Caco-2 (cell line): ENCODE measurements around the gene PHLPP1. TPM values are rescaled to one million over a fixed set of nuclear protein-coding genes. Genes with fewer than 3 reads are reported as not detected.

Experiments used
- BruUV-seq: library from RNA; stranded (reverse); fragments of 400-500 nt; replicated peaks from 2 replicates; lab custom pipeline; 2021; lab: Mats Ljungman, UMichigan
- CTCF ChIA-PET: fragments of 300-600 bp; sonication (Branson Sonifier 250); formaldehyde crosslinking; loops from one replicate; lab custom pipeline; 2022; ENCODE audit warnings: antibody characterized with exemption; lab: Charles Lee
- POLR2A ChIA-PET: fragments of 300-600 bp; sonication (Branson Sonifier 250); formaldehyde crosslinking; loops from one replicate; lab custom pipeline; 2022; ENCODE audit warnings: antibody characterized with exemption; lab: Charles Lee
- DNase-seq, 2 experiments: peaks; one replicate each; pipeline versions ENCODE4 v3.0.0 to v3.0.0-alpha.2; 2020 to 2022
- H3K27me3 ChIP-seq: replicated peaks from 2 replicates; pipeline ENCODE4 v1.6.0; 2011; ENCODE audit warnings: low read length; ENCODE audit not compliant: control insufficient read depth, insufficient read depth
- H3K36me3 ChIP-seq: 2 replicates; pipeline ENCODE4 v1.5.1; 2011; ENCODE audit warnings: low read length; ENCODE audit not compliant: control insufficient read depth, insufficient read depth
- H3K4me1 ChIP-seq: fragments of 250-450 bp; sonication (Bioruptor Pico); 2 replicates; pipeline ENCODE4 v1.5.1; 2020; ENCODE audit warnings: mild to moderate bottlenecking
- H3K4me3 ChIP-seq: 2 replicates; pipeline ENCODE4 v1.5.1; 2011; ENCODE audit warnings: low read depth, mild to moderate bottlenecking, control low read depth, low read length
- H3K9me3 ChIP-seq: fragments of 250-450 bp; sonication (Bioruptor Pico); 2 replicates; pipeline ENCODE4 v1.5.1; 2020; ENCODE audit warnings: mild to moderate bottlenecking, moderate library complexity
- H3K27ac Mint-ChIP-seq: one replicate; pipeline ENCODE4 v1.8.0; 2022; ENCODE audit warnings: mixed read lengths; ENCODE audit not compliant: unreplicated experiment
- H3K27me3 Mint-ChIP-seq: one replicate; pipeline ENCODE4 v1.8.0; 2022; ENCODE audit warnings: mixed read lengths; ENCODE audit not compliant: insufficient read depth, unreplicated experiment
- H3K36me3 Mint-ChIP-seq: one replicate; pipeline ENCODE4 v1.8.0; 2022; ENCODE audit warnings: mild to moderate bottlenecking, mixed read lengths; ENCODE audit not compliant: insufficient read depth, unreplicated experiment
- H3K4me1 Mint-ChIP-seq: one replicate; pipeline ENCODE4 v1.8.0; 2022; ENCODE audit warnings: low read depth, mixed read lengths; ENCODE audit not compliant: unreplicated experiment
- H3K4me3 Mint-ChIP-seq: one replicate; pipeline ENCODE4 v1.8.0; 2022; ENCODE audit warnings: mild to moderate bottlenecking, moderate library complexity, mixed read lengths; ENCODE audit not compliant: unreplicated experiment
- H3K9me3 Mint-ChIP-seq: one replicate; pipeline ENCODE4 v1.8.0; 2022; ENCODE audit warnings: mixed read lengths; ENCODE audit not compliant: unreplicated experiment
- intact Hi-C: fragments of 100-400 bp; cut with micrococcal nuclease; formaldehyde crosslinking; loops from one replicate; pipeline ENCODE4 v1.10.0; 2022; ENCODE audit not compliant: unreplicated experiment
- total RNA-seq: library from RNA; stranded (reverse); gene quantifications from 2 replicates; pipeline ENCODE4 v1.2.3, GENCODE V29; 2022
- TF ChIP-seq, protein P1 (sequence below), 2 experiments: fragments of 200-600 bp in 1 of 2; IDR thresholded peaks; 1 replicate in 1 of 2; 2 replicates in 1 of 2; pipeline versions ENCODE4 v1.5.1 to v1.8.0; 2011 to 2022; ENCODE audit warnings: antibody characterized with exemption in 1 of 2, control low read depth in 1 of 2, inconsistent platforms in 1 of 2, low read depth in 1 of 2, low read length in 1 of 2, mild to moderate bottlenecking in 1 of 2, moderate library complexity in 1 of 2; ENCODE audit not compliant: insufficient read depth in 1 of 2, severe bottlenecking in 1 of 2, unreplicated experiment in 1 of 2

PHLPP1 gene
- total RNA-seq, 1 experiment from 2014 or later: 20.1 TPM

DNA sequence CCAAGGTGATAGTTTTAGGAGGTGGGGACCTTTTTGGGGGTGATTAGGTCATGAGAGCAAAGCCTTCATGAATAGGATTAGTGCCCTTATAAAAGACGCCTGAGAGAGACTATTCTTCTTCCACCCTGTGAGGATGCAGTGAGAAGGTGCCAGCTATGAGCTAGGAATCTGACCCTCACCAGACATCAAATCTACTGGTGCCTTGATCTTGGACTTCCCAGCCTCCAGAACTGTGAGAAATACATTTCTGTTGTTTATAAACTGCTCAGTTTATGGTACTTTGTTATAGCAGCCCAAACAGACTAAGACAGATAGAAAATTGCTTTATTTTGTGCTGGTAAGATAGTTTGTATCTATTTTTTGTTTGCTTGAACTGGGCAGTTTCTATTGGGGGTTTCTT is 40.1 kb downstream of the PHLPP1 start:
- ChIA-PET CTCF (no interaction called here), POLR2A (no interaction called here)
- Mint-ChIP-seq H3K4me3 (no peak overlapping the region), H3K9me3 (no peaks in the 10 kb centered on the region), H3K27ac (no peak overlapping the region), H3K36me3 (no peaks in the 10 kb centered on the region), H3K4me1 (peaks cover 10% of the 10 kb centered on the region), H3K27me3 (no peaks in the 10 kb centered on the region)
- Histone ChIP-seq H3K36me3 (no peaks in the 10 kb centered on the region), H3K4me3 (no peak overlapping the region), H3K4me1 (peaks cover 17% of the 10 kb centered on the region; the same call in 1 of the 2 replicates), H3K27me3 (no peaks in the 10 kb centered on the region), H3K9me3 (no peaks in the 10 kb centered on the region)
- TF ChIP-seq, protein P1, sequence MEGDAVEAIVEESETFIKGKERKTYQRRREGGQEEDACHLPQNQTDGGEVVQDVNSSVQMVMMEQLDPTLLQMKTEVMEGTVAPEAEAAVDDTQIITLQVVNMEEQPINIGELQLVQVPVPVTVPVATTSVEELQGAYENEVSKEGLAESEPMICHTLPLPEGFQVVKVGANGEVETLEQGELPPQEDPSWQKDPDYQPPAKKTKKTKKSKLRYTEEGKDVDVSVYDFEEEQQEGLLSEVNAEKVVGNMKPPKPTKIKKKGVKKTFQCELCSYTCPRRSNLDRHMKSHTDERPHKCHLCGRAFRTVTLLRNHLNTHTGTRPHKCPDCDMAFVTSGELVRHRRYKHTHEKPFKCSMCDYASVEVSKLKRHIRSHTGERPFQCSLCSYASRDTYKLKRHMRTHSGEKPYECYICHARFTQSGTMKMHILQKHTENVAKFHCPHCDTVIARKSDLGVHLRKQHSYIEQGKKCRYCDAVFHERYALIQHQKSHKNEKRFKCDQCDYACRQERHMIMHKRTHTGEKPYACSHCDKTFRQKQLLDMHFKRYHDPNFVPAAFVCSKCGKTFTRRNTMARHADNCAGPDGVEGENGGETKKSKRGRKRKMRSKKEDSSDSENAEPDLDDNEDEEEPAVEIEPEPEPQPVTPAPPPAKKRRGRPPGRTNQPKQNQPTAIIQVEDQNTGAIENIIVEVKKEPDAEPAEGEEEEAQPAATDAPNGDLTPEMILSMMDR (IDR thresholded peaks at IDR 0.05; ENCODE audit: insufficient read depth in 1 of 2, low read depth in 1 of 2, low read length in 1 of 2, severe bottlenecking in 1 of 2, unreplicated experiment in 1 of 2): no peak
- DNase-seq: no peak
- intact Hi-C loops: no loop called here
- BruUV-seq: no TSS peak

DNA sequence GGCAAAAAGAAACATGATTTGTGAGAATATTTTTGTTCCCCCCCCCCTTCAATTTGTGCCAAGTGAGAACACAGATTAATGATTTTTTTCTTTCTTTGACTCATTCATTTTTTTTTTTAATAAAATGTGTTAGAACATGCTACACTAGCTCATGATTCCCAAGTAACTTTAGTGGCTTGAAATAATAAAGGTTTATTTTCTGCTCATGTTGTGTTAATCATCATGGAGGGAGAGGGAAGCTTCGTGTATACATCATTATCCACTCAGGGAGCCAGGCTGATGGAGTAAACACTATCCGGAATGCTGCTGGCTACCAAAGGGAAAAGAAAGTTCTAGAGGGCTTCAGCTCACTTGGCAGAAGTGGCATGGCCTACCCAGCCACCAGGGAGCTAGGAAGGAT is 40.6 kb downstream of the PHLPP1 start:
- H3K9me3 Mint-ChIP-seq: no peaks in the 10 kb centered on the region
- Histone ChIP-seq H3K4me1 (peaks cover 13% of the 10 kb centered on the region; the same call in 1 of the 2 replicates), H3K9me3 (no peaks in the 10 kb centered on the region), H3K27me3 (no peaks in the 10 kb centered on the region), H3K4me3 (no peak overlapping the region), H3K36me3 (no peaks in the 10 kb centered on the region)
- no peaks in the 10 kb centered on the region for H3K36me3 Mint-ChIP-seq
- ChIA-PET CTCF (no interaction called here), POLR2A (no interaction called here)
- TF ChIP-seq, protein P1 (IDR thresholded peaks at IDR 0.05; ENCODE audit: insufficient read depth in 1 of 2, low read depth in 1 of 2, low read length in 1 of 2, severe bottlenecking in 1 of 2, unreplicated experiment in 1 of 2): no peak
- no peak overlapping the region for H3K27ac Mint-ChIP-seq
- H3K27me3 Mint-ChIP-seq: no peaks in the 10 kb centered on the region
- BruUV-seq: no TSS peak
- H3K4me3 Mint-ChIP-seq: no peak overlapping the region
- intact Hi-C loops: no loop called here
- DNase-seq: no peak
- H3K4me1 Mint-ChIP-seq: peaks cover 10% of the 10 kb centered on the region

DNA sequence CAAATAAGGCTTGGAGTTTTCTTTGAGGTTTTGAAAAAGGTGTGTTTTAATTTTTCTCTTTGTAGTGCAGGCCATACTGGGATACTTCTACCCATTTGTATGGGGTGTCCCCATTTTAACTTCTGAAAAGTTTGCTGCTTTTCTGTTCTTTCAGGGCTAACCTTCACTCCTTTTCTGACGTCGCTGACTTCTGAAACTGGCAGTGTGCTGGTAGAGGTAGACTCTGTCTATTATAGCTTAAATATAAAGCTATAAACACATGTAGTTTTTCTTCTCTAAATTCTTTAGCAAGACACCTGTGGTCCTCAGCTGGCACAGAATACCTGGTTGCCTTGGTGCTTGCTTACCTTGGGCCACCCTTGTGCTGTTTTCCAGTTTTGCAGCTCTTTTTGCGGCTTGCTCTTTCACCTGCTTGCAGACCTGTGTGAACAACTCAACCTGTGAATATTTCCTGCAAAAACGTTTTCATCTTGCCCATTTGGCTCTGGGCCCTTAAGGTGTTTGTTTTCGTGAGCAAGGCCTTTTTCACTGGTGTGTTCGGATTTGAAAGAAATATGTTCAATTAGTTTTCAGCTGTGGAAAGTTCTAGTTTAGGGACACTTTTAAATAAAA is 42.2 kb downstream of the PHLPP1 start:
- Mint-ChIP-seq H3K27ac (no peak overlapping the region), H3K9me3 (no peaks in the 10 kb centered on the region), H3K27me3 (no peaks in the 10 kb centered on the region), H3K36me3 (no peaks in the 10 kb centered on the region), H3K4me3 (no peak overlapping the region), H3K4me1 (peaks cover 10% of the 10 kb centered on the region)
- BruUV-seq: no TSS peak
- no peak overlapping the region for H3K4me3 ChIP-seq
- H3K4me1 ChIP-seq: 0 out of 2 replicates have a peak, but pooled peaks cover 6% of the 10 kb centered on the region
- ChIA-PET CTCF (no interaction called here), POLR2A (no interaction called here)
- no peak for DNase-seq
- TF ChIP-seq, protein P1 (IDR thresholded peaks at IDR 0.05; ENCODE audit: insufficient read depth in 1 of 2, low read depth in 1 of 2, low read length in 1 of 2, severe bottlenecking in 1 of 2, unreplicated experiment in 1 of 2): no peak
- intact Hi-C loops: no loop called here
- H3K27me3 ChIP-seq: no peaks in the 10 kb centered on the region
- H3K36me3 ChIP-seq: no peaks in the 10 kb centered on the region
- H3K9me3 ChIP-seq: no peaks in the 10 kb centered on the region
